ENCODE data around the gene DNMT3B. TPM values are rescaled to one million over a fixed set of nuclear protein-coding genes. Genes with fewer than 3 reads are reported as not detected.
A peak's percentile ranks its signal among the peaks of the same experiment; 100 is the strongest.

Gene DNMT3B
- total and polyA plus RNA-seq, 9 of the 15 experiments (the other 6 are each of a cell fraction or from before 2014, with no cell fraction given), result 9.3 to 74.8 (median 49.1) TPM

GRCh38 chr20:32752458-32753250, 9.5 kb upstream of the DNMT3B start (continued):
- TF ChIP-seq TARDBP (IDR thresholded peaks at IDR 0.05), result peak; percentile 70; the same call in 1 of the 2 replicates
- TF ChIP-seq HMBOX1 (IDR thresholded peaks at IDR 0.05), result peak; percentile 82
- TF ChIP-seq ZBTB12 (CRISPR knock-in tag; IDR thresholded peaks at IDR 0.05), result no peak
- no peak for TF ChIP-seq GMEB1 (CRISPR knock-in tag; IDR thresholded peaks at IDR 0.05)
- no peak for TF ChIP-seq THAP7 (CRISPR knock-in tag; IDR thresholded peaks at IDR 0.05)
- TF ChIP-seq E2F3 (CRISPR knock-in tag; IDR thresholded peaks at IDR 0.05), result no peak
- TF ChIP-seq BRF2 (IDR thresholded peaks at IDR 0.05; ENCODE audit: borderline replicate concordance, insufficient read depth, insufficient read length), result no peak
- no peak; the same call in 1 of the 2 replicates for TF ChIP-seq TRIM28 (IDR thresholded peaks at IDR 0.05)
- TF ChIP-seq CREBBP (IDR thresholded peaks at IDR 0.05; ENCODE audit: low read depth, low read length), result no peak
- no peak for TF ChIP-seq ZNF717 (CRISPR knock-in tag; IDR thresholded peaks at IDR 0.05)
- TF ChIP-seq DLX4 (CRISPR knock-in tag; IDR thresholded peaks at IDR 0.05), result no peak
- TF ChIP-seq PHB2 (IDR thresholded peaks at IDR 0.05; ENCODE audit: low read depth), result peak; percentile 91
- no peak for TF ChIP-seq ZNF277 (CRISPR knock-in tag; IDR thresholded peaks at IDR 0.05; ENCODE audit: borderline replicate concordance)
- peak; percentile 95 for TF ChIP-seq MEIS2 (IDR thresholded peaks at IDR 0.05; ENCODE audit: partially characterized antibody)
- no peak for TF ChIP-seq E2F4 (CRISPR knock-in tag; IDR thresholded peaks at IDR 0.05; ENCODE audit: low read depth)
- peak; percentile 50; the same call in 1 of the 2 replicates for TF ChIP-seq ZNF384 (IDR thresholded peaks at IDR 0.05; ENCODE audit: low read depth, low read length)
- TF ChIP-seq ZNF146 (CRISPR knock-in tag; IDR thresholded peaks at IDR 0.05; ENCODE audit: unreplicated experiment), result no peak
- no peak for TF ChIP-seq OTX1 (CRISPR knock-in tag; IDR thresholded peaks at IDR 0.05)
- peak; percentile 50; the same call in 1 of the 2 replicates for TF ChIP-seq RB1 (IDR thresholded peaks at IDR 0.05; ENCODE audit: low read depth)
- no peak for TF ChIP-seq SMARCB1 (IDR thresholded peaks at IDR 0.05; ENCODE audit: insufficient read length, low read depth)

Data from K562 (cell line).